Effector CD8-positive, alpha-beta T cell (primary cell): ENCODE measurements around the gene DNAJB8.

Experiments
- DNase-seq: peaks from one replicate; lab custom pipeline; 2025; lab: John Stamatoyannopoulos, UW

The DNAJB8 gene

DNA sequence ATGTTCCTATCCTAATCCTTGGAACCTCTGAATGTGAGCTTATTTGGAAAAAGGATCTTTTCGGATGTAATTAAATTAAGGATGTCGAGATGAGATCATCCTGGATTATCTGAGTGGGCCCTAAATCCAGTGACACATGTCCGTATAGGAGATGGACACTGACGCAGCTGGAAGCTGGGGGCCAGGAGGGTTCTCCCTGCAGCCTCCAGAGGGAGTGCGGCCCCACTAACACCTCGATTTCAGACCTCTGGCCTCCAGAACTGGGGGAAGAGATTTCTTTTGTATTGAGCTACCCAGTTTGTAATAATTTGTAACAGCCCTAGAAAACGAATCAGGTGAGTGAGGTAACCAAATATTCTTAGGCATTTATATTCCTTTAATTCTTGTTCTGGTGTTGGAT lies 2.5 kb downstream of the DNAJB8 start:
- DNase-seq = no peak

- no peak for DNase-seq
Measured at GRCh38 chr3:128463771-128464170, 2.9 kb downstream of the DNAJB8 start.

DNA sequence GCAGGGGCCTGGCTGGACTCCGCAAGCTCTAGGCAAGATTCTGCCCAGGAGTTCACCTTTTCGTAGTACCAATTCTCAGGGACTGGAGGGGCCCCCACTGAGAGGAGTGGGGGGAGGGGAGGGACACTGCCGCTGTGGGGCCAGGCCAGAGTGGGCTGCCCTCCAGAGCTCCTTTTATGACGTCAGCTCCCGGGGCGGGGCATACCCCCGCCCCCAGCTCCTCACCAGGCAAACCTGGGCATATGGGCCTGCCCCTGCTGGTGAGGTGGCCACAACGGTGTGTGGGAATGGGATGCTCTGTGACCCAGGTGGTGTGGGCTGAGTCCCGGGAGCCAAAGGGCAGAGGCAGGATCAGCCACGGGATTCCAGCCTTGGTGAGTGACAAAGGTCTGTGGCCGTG lies 3.3 kb downstream of the DNAJB8 start:
- DNase-seq = no peak

DNA sequence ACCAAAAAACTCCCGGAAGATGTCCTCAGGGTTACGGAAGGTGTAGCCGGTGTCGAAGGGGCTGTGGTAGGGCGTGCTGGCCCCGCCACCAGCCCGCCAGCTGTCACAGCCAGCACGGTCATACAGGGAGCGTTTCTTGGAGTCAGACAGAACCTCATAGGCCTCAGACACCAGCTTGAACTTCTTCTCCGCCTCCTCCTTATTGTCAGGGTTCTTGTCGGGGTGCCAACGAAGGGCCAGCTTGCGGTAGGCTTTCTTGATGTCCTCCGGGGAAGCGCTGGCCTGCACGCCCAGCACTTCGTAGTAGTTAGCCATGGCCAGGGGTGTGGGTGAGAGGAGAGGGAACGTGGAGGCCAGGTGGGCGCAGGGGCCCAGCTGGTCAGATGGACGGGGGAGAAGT lies 3.8 kb downstream of the DNAJB8 start:
- no peak for DNase-seq

GRCh38 chr3:128462341-128462910 lies 4.3 kb downstream of the DNAJB8 start:
- DNase-seq = no peak

- no peak for DNase-seq
Measured at GRCh38 chr3:128461731-128462130, 5.0 kb downstream of the DNAJB8 start.

- DNase-seq = no peak
Measured at GRCh38 chr3:128459461-128459820, 7.2 kb downstream of the DNAJB8 start.

DNA sequence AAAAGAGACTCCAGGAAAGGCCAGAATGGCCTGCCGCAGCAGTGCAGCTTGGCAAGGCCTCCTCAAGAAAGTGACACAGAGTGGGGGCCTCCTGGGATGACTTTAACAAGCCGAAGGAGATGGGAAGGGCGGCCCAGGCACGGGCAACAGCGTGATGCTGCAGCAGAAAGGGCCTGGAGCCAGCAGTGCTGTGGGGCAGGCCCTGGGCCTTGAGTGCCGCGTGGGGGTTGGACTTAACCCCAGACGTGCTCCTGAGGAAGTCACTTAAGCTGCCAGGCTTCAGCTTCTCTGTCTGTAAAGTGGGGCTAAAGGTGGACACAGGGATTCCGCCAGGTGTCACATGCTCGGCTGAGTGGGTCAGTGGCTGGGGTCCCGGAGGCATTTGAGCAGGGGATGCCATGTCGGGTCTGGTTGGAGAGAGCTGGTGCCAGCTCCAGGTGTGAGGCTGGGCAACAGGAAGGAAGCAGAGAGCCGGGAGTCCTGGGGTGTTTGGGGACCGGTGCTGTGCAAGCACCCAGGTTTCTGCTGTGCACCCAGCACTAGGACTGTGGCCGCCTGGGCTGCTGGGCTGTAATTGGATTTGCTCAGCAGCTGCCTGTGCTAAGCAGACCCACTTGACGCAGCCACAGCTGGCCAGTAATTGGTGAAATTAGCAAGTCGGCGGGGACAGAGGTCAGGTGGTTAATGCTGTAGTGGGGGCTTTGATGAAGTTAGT lies 7.8 kb downstream of the DNAJB8 start:
- no peak for DNase-seq

GRCh38 chr3:128457937-128458336 lies 8.8 kb downstream of the DNAJB8 start:
- no peak for DNase-seq

DNA sequence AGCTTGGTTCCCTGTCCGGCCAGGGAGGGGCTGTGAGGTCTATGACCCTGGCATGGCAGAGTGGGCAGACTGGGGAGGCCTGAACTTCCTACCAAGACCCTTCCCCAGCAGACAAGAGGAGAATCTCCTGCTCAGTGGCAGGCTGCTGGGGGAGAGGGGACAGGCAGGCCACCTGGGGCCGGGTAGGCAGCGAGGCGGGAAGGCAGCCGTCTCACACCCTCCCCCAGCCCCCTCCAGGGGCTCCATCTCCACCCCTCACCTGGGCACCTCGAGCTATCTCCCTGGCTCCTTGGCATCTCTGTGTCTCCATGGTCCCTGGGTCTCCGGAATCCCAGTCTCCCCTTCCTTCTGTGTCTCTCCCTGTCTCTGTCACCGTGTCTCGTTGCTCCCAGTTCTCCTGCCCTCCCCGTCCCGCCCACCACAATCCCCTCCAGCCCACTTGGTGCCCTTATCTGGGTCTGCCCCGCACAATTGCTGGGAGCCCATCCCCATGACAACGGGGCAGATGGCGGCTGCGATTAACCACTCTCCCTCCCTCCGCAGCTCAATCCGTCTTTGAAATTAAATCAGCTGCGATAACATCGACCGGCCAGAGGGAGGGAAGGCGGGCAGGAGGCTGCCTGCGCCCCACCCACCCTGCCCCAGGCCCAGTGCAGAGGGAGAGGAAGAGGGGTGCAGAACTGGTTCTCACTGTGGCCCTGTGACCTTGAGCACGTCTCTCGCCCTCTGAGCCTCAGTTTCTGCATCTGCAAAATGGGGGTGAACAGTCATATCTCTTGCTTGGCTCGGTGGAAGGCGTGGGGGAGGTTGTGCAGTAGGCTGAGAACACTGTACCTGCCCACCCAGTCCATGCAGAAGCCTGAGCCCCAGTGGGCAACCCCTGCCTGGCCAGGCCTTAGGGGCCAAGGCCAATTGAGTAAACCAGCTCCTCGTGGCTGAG lies 9.6 kb downstream of the DNAJB8 start:
- no peak for DNase-seq

GRCh38 chr3:128455786-128456748 lies 10.6 kb downstream of the DNAJB8 start:
- no peak for DNase-seq

DNA sequence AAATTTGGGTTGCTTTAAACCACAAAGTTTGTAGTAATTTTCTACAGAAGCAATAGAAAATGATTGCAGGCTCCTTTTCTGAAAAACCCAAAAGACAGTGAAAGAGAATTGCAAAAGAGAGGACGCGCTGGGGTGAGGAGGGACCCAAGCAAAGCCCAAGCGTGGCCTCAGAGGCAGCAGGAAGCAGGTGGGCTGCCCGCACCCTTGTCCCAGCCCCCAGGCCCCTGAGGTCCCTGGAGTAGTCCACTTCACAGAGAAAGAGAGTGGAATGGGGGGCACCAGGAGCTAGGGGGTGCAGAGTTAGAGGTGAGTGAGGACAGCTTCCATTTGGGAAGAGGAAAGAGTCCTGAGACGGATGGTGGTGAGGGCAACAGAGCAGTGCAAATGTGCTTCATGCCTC lies 11.6 kb downstream of the DNAJB8 start:
- DNase-seq = no peak

- DNase-seq = no peak
Measured at GRCh38 chr3:128454310-128454618, 12.4 kb downstream of the DNAJB8 start.

GRCh38 chr3:128453501-128454309 lies 13.0 kb downstream of the DNAJB8 start:
- DNase-seq = no peak

- DNase-seq = no peak
Measured at GRCh38 chr3:128452678-128453275, 13.9 kb downstream of the DNAJB8 start.

DNA sequence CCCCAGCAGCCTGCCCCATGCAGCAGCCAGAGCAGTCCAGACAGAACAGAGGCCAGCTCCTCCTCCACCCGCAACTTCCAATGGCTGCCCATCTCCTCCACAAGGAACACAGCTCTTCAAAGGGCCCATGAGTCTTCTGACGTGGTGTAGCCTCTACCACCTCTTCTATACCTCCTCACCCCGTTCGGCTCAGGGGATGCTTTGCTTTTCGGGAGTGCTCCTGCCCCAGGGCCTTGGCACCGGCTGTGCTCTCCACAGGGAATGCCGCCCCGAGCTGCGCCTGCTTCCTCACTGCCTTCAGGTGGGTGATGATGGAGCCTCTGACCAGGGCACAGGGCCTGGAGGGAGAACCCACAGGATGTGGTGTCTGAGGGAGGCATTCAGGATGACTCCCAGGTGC lies 14.6 kb downstream of the DNAJB8 start:
- DNase-seq = no peak

DNA sequence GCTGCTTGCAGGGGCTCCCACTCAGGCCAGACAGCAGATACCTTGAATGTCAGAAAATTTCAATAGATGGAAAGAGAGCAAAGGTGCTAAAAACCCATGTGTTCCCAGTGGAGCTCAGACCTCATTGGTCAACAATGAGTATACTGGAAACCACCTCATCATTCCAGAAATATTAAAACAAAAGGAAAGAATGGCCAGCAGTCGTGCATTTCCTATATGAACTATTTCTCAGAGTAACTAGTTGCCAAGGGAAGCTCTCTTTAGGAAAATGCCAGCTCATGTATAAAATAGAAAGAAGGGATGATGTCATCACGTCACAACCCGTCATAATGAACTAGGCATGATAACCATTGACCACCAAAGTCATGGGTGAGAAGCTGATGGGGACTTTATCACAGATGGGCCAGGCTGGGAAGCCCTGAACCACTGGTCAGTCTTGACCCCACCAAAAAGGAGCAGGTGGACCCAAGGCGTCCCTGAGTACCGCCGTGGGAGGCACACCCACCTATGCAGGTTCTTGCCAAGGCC lies 17.5 kb downstream of the DNAJB8 start:
- DNase-seq = no peak

DNA sequence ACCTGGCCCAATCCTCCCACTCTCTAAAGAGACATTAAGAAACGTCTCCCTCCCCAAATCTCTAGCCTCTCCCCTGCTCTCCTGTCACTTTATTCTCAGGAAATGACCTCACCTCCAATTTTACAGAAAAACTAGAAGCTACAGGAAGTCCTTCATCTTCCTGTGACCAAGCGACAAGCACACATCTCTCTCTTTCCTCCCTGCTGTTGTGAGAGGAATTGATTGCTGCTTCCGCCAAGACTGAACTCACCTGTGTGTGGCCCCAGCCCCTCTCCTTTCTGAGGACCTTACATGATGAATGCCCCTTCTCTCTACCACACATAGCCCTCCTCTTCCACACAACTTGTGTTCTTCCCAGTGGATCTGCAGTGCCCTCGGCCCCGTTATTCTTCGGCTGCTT lies 18.2 kb downstream of the DNAJB8 start:
- no peak for DNase-seq

GRCh38 chr3:128447561-128448013 lies 19.1 kb downstream of the DNAJB8 start:
- no peak for DNase-seq

DNA sequence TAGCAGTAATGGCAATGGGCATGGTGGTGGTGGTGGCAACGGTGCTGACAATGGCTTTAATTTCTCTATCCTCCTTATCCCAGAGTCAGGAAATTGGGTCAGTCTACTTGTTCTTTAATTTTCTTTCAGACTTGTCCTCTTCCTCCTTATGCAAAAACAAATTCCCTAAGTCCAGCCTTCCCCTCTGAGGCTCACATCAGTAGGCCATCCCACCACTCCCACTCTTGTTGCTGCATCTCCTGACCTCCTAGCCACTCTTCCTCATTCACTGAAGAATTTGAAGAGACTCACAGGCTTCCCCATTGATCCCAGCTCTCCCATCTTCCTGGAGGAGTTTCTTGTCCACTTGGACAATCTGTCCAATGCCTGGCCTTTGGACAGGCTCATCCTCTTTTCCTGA lies 19.9 kb downstream of the DNAJB8 start:
- DNase-seq = no peak
